Measurements from ENCODE around the gene POLR1G.

The POLR1G gene

GRCh38 chr19:45444318-45445041 is 38.0 kb downstream of the POLR1G start:
- peak; percentile 83 for DNase-seq (ENCODE audit: low spot score)

GRCh38 chr19:45445139-45445538 is 38.7 kb downstream of the POLR1G start:
- no peak for DNase-seq (ENCODE audit: low spot score)

GRCh38 chr19:45446295-45446694 is 39.9 kb downstream of the POLR1G start:
- no peak for DNase-seq (ENCODE audit: low spot score)

GRCh38 chr19:45446944-45447343 is 40.5 kb downstream of the POLR1G start:
- no peak for DNase-seq (ENCODE audit: low spot score)

DNA sequence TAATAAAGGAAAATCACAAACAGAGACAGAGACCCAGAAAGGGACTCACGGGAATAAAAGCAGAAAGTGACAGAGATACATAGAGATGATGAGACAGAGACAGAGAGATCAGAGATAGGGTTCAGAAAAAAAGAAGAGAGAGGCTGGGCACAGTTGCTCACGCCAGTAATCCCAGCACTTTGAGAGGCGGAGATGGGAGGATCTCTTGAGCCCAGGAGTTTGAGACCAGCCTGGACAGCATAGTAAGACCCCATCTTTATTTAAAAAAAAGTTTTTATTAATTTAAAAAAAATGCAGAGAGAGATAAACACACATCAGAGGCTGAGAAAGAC is 41.9 kb downstream of the POLR1G start:
- DNase-seq (ENCODE audit: low spot score) = no peak

DNA sequence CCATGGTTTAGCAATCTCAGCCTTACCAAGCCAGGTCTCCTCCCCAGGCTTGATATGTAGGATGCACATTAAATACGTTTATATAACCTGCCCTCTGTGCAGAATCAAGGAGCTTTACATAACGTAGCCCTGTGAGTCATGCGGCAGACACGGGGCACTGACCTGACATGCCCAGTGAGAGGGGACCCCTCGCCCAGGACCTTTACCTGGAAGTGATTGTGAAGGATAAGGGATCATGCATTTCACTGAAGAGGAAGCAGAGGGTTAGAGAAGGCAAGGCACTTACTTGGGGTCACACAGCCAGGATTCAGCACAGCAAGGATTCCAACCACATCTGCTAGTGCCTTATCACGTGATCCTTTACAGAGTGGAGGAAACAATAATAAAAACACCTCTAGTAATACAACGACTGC is 42.4 kb downstream of the POLR1G start:
- no peak for DNase-seq (ENCODE audit: low spot score)

DNA sequence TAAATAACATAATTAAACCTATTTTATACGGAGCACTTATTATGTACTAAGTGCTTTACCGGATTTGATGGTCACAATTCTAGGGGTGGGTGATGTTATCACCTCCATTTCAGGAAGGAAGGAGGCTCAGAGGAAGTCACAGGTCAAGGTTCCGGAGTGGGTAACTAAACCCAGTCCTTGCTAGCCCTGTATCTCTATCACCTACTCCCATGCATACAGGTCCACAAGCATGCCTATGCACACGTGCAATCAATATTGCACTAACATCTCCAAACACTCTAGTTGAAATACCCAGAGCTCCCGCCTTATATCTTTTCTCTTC is 43.5 kb downstream of the POLR1G start:
- DNase-seq (ENCODE audit: low spot score) = no peak

- no peak for DNase-seq (ENCODE audit: low spot score)
These were observed 44.8 kb downstream of the POLR1G start for GRCh38 chr19:45451131-45451849.

DNA sequence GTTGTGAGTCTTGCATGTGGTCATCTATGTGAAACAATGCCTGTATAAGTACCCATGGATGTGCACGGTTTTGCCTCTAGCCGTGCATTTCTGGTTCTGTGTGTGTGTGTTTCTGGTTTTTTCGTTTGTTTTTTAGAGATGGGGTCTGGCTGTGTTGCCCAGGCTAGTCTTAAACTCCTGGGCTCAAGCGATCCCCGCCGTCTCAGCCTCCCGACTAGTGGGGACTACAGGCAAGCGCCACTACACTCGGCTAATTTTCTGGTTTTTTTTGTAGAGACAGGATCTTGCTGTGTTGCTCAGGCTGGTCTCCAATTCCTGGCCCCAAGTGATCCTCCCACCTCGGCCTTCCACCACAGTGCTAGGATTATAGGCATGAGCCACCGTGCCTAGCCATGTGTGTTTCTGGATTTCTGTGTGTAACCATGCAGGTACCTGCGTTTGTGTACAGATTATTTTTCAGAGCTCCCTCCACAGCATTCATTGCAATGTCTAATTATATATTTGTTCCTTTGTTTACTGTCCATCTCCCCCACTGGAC is 45.5 kb downstream of the POLR1G start:
- no peak for DNase-seq (ENCODE audit: low spot score)

DNA sequence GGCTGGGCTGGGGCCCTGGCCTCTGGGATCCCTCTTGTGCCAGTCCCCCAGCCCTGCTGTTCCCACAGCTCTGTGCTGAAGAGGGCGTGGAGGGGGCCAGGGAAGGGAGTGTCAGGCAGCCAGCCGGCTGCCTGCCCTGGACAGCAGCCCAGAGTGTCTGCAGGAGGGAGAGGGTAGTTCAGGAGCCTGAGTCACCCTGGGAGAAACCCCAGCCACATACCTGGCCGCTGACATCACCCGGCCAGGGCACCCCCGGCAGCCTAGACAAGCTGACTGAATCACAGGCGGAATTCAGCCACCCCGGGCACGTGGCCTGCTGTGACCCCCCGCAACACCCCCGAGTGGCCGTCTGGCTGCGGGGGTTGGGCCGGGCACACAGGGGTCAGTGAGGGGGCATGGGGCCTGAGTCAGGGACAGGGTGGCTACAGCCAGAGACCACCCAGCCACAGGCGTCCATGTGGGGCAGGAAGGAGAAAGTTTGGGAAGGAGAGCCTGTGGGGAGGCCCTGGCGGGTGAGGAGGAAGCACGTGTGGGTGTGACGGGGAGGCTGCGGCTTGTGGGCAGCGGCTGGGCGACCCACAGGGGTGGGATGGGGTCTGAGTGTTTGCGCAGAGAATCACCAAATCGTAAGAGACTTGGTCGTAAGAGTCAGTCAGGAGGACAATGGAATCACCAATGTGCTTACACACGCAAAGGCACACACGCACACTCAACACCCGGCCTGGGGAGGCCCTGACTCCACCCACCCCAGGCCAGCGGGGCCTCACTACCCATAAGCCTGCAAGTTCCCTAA is 49.5 kb downstream of the POLR1G start:
- DNase-seq (ENCODE audit: low spot score) = peak; percentile 93

DNA sequence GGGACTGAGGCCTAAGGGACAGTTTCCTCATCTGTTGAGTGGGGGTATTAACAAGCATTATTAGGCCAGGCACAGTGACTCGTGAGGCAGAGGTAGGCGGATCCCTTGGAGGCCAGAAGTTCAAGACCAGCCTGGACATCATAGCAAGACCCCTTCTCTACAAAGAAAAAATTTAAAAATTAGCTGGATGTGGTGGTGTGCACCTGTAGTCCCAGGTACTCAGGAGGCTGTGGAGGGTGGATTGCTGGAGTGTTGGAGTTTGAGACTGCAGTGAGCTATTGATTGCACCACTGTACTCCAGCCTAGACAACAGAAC is 50.0 kb downstream of the POLR1G start:
- no peak for DNase-seq (ENCODE audit: low spot score)

DNA sequence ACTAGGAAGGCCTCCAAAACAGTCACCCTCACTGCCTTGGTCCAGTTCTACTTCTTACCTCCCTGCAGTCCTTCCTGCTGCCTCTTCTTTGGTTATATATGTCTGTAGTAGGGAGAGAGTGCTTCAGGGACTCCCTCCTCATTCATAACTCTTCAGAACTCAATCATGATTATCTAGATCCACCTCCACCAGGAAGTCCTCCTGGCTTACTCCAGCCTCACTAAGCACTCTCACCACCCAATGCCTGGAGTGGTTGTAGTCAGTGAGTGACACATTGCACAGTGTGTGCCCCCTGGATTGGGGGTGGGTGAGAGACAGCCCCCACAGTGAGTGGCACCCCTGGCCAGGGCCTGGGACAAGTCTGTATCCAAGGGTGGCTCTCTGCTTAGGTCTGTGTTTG is 51.3 kb downstream of the POLR1G start:
- DNase-seq (ENCODE audit: low spot score) = no peak

All from HuH-7 (cell line).